ENCODE data around the gene OR5I1.

GRCh38 chr11:55949330-55949729, 13.1 kb upstream of the OR5I1 start:
- TF ChIP-seq CTCF (IDR thresholded peaks at IDR 0.05): no peak
- no peak for TF ChIP-seq EZH2 (IDR thresholded peaks at IDR 0.05; ENCODE audit: borderline replicate concordance, insufficient read depth, low read depth, low read length, poor library complexity, severe bottlenecking)
